GM12875 (cell line): Measurements from ENCODE around the gene MARCHF7.
A peak's percentile ranks its signal among the peaks of the same experiment; 100 is the strongest.
"Not testable (repeated sequence)": the region's sequence is repeated elsewhere in the genome, so short reads cannot be mapped to it uniquely, and the experiment has no call there.

Experiments used
- H3K4me3 ChIP-seq: one replicate; pipeline ENCODE4 v1.5.1; 2011; ENCODE audit warnings: low read depth, low read length, control low read depth
- CTCF ChIP-seq: IDR thresholded peaks from 2 replicates; pipeline ENCODE4 v1.5.1; 2011; ENCODE audit warnings: low read depth, mild to moderate bottlenecking, control low read depth, inconsistent platforms, low read length, moderate library complexity, borderline replicate concordance; ENCODE audit not compliant: insufficient read depth

Gene MARCHF7

GRCh38 chr2:159711562-159712142 lies 654 bp upstream of the MARCHF7 start:
- no peak for TF ChIP-seq CTCF
- H3K4me3 ChIP-seq, result peak overlapping the region; percentile 90

GRCh38 chr2:159712929-159713420 lies 669 bp downstream of the MARCHF7 start:
- peak overlapping the region; percentile 90 for H3K4me3 ChIP-seq
- TF ChIP-seq CTCF, result no peak

- no peak for TF ChIP-seq CTCF
- peak overlapping the region; percentile 90 for H3K4me3 ChIP-seq
These were observed 1.4 kb downstream of the MARCHF7 start for GRCh38 chr2:159713631-159714246.

GRCh38 chr2:159714247-159714930 lies 2.1 kb downstream of the MARCHF7 start:
- no peak for TF ChIP-seq CTCF
- no peak overlapping the region for H3K4me3 ChIP-seq

GRCh38 chr2:159715451-159715850 lies 3.1 kb downstream of the MARCHF7 start:
- H3K4me3 ChIP-seq, result no peak overlapping the region

GRCh38 chr2:159716409-159716808 lies 4.1 kb downstream of the MARCHF7 start:
- H3K4me3 ChIP-seq, result not testable (repeated sequence)

More at GRCh38 chr2:159715451-159715850, 3.1 kb downstream of the MARCHF7 start:
- TF ChIP-seq CTCF, result no peak

- TF ChIP-seq CTCF, result no peak
- H3K4me3 ChIP-seq, result no peak overlapping the region
These were observed 4.6 kb downstream of the MARCHF7 start for GRCh38 chr2:159716857-159717256.
